Measurements from ENCODE around the gene DIRAS1.
"Not testable (repeated sequence)": the region's sequence is repeated elsewhere in the genome, so short reads cannot be mapped to it uniquely, and the experiment has no call there.

DIRAS1 gene

DNA sequence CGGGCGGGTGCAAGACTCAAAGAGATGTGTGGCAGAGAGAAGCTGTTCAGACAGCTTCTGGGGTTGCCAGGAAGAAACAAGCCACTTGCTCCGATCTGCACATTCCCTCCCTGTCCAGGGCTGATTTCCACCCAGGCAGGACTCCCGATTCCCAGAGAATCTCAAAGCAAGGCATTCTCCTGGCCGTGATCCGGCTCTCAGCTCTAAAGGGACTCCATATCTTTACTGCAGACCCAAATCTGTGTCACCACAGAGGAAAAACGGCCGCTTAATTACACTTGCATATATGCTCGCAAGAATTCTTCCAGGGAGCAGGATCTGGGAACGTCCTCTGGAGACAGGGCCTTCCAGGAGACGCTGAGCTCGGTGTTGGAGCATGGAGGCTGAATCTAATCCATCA lies 44.3 kb downstream of the DIRAS1 start:
- DNase-seq: peak in 1 of 14 donors; percentile 8

DNA sequence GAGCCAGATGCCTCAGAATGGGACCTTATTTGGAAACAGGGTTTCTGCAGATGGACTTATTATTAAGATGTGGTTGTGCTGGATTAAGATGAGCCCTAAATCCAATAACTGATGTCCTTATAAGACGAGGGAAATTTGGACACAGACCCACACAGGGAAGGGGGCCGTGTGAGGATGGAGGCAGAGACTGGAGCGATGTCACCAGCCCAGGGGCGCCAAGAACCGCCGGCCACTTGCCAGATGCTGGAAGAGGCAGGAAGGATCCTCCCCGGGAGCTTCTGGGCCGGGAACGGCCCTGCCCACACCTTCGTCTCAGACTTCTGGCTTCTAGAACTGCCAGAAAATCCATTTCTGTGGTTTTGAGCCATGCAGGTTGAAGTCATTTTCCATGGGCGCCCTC lies 45.3 kb downstream of the DIRAS1 start:
- DNase-seq: peak in 2 of 14 donors; percentile 17 to 24

DNA sequence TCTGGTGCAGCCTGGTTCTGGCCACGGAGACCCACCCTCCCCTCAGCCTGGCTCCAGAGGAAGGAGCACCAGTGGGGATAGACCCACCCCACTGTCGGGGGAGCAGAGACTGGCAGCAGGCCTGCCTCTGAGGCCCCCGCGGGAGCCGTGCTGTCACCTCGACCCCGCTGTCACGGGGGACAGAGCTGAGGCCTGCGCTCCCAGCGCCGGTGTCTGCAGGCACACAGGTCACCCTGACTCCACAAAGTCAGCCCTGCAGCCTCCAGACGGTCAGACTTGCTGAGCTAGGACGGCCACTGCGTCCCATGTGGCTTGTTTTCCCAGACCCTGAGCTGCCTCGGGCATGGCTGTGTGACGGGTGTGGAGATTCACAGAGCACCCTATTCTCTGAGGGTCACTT lies 51.0 kb downstream of the DIRAS1 start:
- DNase-seq: no peak

DNA sequence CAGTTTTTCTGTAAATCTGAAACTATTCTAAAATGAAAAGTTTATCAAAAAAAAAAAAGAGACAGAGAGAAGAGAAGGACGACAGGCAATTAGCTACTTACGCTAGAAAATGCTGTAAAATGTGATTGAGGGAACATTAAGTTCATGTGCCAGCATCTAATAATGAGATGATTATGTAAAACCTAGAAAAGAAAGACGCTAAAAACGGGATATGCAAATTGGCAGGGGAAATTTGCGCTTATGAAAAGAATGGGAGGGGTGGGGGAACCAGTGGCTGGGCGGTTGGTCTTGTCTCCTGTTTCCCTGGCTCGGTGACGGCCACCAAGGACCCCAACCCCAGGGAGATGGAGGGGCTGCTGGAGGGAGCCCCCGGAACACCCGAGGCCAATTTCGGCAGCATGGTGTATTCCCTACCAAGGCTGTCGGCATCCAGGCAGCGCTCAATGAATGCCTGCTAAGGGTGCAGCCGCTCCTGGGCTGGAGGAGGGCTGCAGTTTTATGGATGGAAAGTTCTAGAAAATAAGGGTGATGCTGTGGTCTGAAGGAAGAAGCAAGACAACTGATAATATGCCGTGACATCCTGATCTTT lies 52.9 kb downstream of the DIRAS1 start:
- DNase-seq: no peak

DNA sequence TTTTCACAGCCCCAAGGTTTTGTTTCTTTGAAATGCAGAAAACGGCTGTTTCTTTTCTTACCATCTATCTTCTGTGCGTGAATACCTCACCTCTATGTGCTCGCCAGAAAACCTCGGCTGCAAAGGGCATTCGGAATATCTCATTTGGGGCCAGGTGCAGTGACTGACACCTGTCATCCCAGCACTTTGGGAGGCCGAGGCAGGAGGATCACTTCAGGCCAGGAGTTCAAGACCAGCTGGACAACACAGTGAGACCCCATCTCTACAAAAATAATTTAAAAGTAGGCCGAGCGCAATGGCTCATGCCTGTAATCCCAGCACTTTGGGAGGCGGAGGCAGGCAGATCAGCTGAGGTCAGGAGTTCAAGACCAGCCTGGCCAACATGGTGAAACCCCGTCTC lies 53.8 kb downstream of the DIRAS1 start:
- DNase-seq: not testable (repeated sequence)

DNA sequence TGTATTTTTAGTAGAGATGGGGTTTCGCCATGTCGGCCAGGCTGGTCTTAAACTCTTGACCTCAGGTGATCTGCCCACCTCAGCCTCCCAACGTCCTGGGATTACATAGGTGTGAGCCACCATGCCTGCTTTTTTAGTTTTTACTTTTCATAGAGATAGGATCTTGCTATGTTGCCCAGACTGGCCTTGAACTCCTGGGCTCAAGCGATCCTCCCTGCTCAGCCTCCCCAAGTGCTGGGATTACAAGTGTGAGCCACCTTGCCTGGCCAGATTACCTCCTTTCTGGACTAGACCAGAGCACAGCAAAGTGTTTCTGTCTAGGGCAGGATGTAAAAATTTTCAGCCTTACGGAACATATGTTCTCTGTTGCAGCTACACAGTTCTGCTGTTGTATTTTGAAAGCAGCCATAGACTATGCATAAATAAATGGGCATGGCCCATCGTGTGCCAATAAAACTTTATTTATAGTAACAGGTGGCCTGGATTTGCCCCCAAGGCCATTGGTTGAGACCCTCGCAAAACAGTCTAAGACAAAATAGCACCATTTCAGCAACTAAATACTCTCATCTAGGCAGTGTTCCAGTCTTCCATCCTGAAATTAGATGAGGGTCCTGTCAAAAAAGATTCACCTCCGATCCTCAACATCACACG lies 54.7 kb downstream of the DIRAS1 start:
- DNase-seq: no peak

DNA sequence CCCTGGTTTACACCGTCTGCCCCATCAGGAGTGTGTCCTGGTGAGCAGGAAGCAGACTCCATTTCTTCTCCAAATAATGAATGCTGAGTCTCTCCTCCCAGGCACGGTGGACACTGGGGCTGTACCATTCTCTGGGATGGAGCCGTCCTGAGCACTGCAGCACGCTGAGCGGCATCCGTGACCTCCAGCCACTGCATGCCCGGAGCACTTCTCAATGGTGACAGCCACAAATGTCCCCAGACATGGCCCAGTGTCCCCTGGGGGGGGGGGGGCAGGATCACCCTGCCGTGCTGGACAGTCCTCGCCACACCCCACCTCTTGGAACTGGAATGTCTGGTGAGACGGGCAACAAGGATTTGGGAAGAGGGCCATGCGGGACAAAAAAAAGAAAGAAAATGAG lies 56.1 kb downstream of the DIRAS1 start:
- DNase-seq: peak in 4 of 14 donors; percentile 19 to 42 (median 30)

Data from C1 segment of cervical spinal cord (tissue), 14 donors.